ENCODE data around the gene POU2F2. TPM values are rescaled to one million over a fixed set of nuclear protein-coding genes. Genes with fewer than 3 reads are reported as not detected.

The POU2F2 gene
- total and polyA plus RNA-seq, 2 experiments from 2014 or later: 2.3 to 4.6 TPM

DNA sequence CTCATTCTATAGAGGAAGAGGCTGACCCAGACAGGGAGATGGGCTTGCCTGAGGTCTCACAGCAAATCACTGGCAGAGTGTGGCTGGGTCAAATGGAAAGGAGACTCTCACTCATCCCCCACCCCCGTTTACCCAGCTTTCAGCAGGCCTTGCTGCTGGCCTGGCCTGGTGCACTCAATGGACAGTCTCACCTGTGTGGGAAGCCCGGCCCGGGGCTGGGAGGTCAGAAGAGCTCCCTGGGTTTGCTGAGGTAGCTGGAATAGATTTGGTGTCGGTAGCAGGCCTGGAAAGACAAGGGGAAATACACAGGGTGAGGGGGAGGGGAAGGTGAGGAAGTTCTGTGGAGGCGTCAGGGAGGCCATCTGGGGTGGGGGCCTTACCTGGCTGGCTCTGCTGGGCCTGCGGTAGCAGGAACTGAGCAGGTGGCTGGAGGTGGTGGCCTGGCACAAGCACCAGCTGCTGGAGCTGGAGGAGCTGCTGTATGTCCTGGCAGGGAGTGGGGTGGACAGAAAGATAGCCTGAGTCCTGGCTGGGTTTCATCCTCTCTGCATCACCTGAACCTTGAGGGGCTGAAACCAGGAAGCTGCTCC is 32.8 kb downstream of the POU2F2 start (continued):
- TF ChIP-seq REST (IDR thresholded peaks at IDR 0.05; ENCODE audit: unreplicated experiment) (no peak), POLR2AphosphoS5 (IDR thresholded peaks at IDR 0.05; ENCODE audit: low read depth) (no peak), NANOG (IDR thresholded peaks at IDR 0.05; ENCODE audit: borderline replicate concordance) (no peak), EZH2 (IDR thresholded peaks at IDR 0.05; ENCODE audit: low read depth, unreplicated experiment) (no peak)
- TF ChIP-seq, protein P1, sequence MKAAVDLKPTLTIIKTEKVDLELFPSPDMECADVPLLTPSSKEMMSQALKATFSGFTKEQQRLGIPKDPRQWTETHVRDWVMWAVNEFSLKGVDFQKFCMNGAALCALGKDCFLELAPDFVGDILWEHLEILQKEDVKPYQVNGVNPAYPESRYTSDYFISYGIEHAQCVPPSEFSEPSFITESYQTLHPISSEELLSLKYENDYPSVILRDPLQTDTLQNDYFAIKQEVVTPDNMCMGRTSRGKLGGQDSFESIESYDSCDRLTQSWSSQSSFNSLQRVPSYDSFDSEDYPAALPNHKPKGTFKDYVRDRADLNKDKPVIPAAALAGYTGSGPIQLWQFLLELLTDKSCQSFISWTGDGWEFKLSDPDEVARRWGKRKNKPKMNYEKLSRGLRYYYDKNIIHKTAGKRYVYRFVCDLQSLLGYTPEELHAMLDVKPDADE (IDR thresholded peaks at IDR 0.05): no peak

DNA sequence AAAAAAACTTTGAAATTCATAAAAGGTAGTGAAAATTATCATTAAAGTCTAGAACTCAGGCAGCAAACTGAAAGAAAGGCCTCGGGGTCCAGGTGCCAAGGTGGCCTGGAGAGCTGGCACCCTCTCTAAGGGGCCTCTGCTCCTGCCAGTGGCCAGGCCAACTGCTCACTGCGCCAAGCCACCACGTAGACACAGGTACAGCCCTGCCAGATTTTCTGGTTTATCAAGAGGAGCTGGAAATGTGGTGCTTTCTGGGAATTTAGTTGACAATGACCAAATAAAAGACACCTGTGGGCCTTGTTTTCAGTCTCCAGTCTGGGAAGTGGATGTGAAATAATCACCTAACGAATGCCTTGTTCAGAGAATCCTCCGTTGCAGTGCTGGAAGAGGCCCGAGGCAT is 33.5 kb downstream of the POU2F2 start:
- no peak for ATAC-seq

More for the DNA sequence above, 33.5 kb downstream of the POU2F2 start:
- H3K9me2 ChIP-seq (ENCODE audit: insufficient read depth): no peaks in the 10 kb centered on the region
- DNase-seq (ENCODE audit: low spot score): no peak
- Mint-ChIP-seq H3K27ac (no peak overlapping the region), H3K9me3 (no peaks in the 10 kb centered on the region), H3K36me3 (ENCODE audit: low read depth) (no peaks in the 10 kb centered on the region), H3K4me3 (no peak overlapping the region; the same call in 2 of the 3 replicates), H3K4me1 (peaks cover 19% of the 10 kb centered on the region), H3K27me3 (ENCODE audit: insufficient read depth, low read depth, poor library complexity) (peaks cover 6% of the 10 kb centered on the region)
- 0 out of 2 replicates have a peak, but pooled peaks cover 9% of the 10 kb centered on the region for H3F3A ChIP-seq (replicated peaks; ENCODE audit: low read depth)
- no peak overlapping the region for H3K4me3 ChIP-seq
- H4K20me1 ChIP-seq (replicated peaks; ENCODE audit: insufficient read depth): no peaks in the 10 kb centered on the region
- H2AFZ ChIP-seq: peak overlapping the region; percentile 63; the same call in 1 of the 2 replicates
- H3K79me2 ChIP-seq (replicated peaks; ENCODE audit: insufficient read depth): no peaks in the 10 kb centered on the region
- H3K27me3 ChIP-seq (ENCODE audit: insufficient read depth): no peaks in the 10 kb centered on the region
- H3K36me3 ChIP-seq (ENCODE audit: insufficient read depth): no peaks in the 10 kb centered on the region
- H3K4me1 ChIP-seq (ENCODE audit: insufficient read depth): peaks cover 8% of the 10 kb centered on the region; the same call in 1 of the 2 replicates
- 0 out of 2 replicates have a peak overlapping the region, but pooled peaks have one; percentile 57 for H3K4me2 ChIP-seq
- no peak overlapping the region for H3K27ac ChIP-seq (ENCODE audit: low read depth)
- TF ChIP-seq POLR2AphosphoS5 (IDR thresholded peaks at IDR 0.05; ENCODE audit: low read depth): no peak
- TF ChIP-seq STAT1 (IDR thresholded peaks at IDR 0.05; ENCODE audit: unreplicated experiment): no peak
- no peak for TF ChIP-seq NANOG (IDR thresholded peaks at IDR 0.05; ENCODE audit: borderline replicate concordance)
- no peak for TF ChIP-seq JUNB (IDR thresholded peaks at IDR 0.05; ENCODE audit: unreplicated experiment)
- no peak for TF ChIP-seq REST (IDR thresholded peaks at IDR 0.05; ENCODE audit: unreplicated experiment)
- TF ChIP-seq, protein P1 (IDR thresholded peaks at IDR 0.05): no peak
- TF ChIP-seq ZNF331 (CRISPR knock-in tag; IDR thresholded peaks at IDR 0.05; ENCODE audit: low read depth): no peak
- no peak for TF ChIP-seq CREB1 (CRISPR knock-in tag; IDR thresholded peaks at IDR 0.05; ENCODE audit: low read depth)
- TF ChIP-seq, protein P2, sequence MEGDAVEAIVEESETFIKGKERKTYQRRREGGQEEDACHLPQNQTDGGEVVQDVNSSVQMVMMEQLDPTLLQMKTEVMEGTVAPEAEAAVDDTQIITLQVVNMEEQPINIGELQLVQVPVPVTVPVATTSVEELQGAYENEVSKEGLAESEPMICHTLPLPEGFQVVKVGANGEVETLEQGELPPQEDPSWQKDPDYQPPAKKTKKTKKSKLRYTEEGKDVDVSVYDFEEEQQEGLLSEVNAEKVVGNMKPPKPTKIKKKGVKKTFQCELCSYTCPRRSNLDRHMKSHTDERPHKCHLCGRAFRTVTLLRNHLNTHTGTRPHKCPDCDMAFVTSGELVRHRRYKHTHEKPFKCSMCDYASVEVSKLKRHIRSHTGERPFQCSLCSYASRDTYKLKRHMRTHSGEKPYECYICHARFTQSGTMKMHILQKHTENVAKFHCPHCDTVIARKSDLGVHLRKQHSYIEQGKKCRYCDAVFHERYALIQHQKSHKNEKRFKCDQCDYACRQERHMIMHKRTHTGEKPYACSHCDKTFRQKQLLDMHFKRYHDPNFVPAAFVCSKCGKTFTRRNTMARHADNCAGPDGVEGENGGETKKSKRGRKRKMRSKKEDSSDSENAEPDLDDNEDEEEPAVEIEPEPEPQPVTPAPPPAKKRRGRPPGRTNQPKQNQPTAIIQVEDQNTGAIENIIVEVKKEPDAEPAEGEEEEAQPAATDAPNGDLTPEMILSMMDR (conservative IDR thresholded peaks at IDR 0.05; ENCODE audit: low read depth in 2 of 2): no peak
- TF ChIP-seq EZH2 (IDR thresholded peaks at IDR 0.05; ENCODE audit: low read depth, unreplicated experiment): no peak
- TF ChIP-seq ZNF114 (CRISPR knock-in tag; IDR thresholded peaks at IDR 0.05): no peak

Data from GM23338 (cell line).